Vagina (tissue), 2 donors: ENCODE results near the gene INSIG2. TPM values are rescaled to one million over a fixed set of nuclear protein-coding genes. Genes with fewer than 3 reads are reported as not detected.

Source experiments
- DNase-seq, 2 donors: peaks; one replicate each; pipeline ENCODE4 v3.0.0-alpha.2; 2017; ENCODE audit errors: extremely low spot score in 2 of 2
- H3K27ac ChIP-seq: fragments of 200-600 bp; sonication (generic); one replicate; pipeline ENCODE4 v1.5.1; 2019
- H3K27me3 ChIP-seq: fragments of 200-600 bp; sonication (generic); one replicate; pipeline ENCODE4 v1.5.1; 2019
- H3K36me3 ChIP-seq, 2 donors: fragments of 200-600 bp; sonication (generic); one replicate each; pipeline ENCODE4 v1.5.1; 2017 to 2019
- H3K4me1 ChIP-seq: fragments of 200-600 bp; sonication (generic); one replicate; pipeline ENCODE4 v1.5.1; 2019
- H3K4me3 ChIP-seq, 2 donors: fragments of 200-600 bp; sonication (generic); 1 replicate in 1 of 2; 2 replicates in 1 of 2; pipeline ENCODE4 v1.5.1; 2016 to 2019
- H3K9me3 ChIP-seq: fragments of 200-600 bp; sonication (generic); one replicate; pipeline ENCODE4 v1.5.1; 2019
- POLR2A ChIP-seq, 2 donors: fragments of 450-650 bp; IDR thresholded peaks; one replicate each; pipeline ENCODE4 v1.6.1; 2017; ENCODE audit warnings: antibody characterized with exemption in 2 of 2, mild to moderate bottlenecking in 2 of 2, moderate library complexity in 2 of 2
- POLR2AphosphoS5 ChIP-seq, 2 donors: sonication (generic); formaldehyde crosslinking; IDR thresholded peaks; one replicate each; pipeline ENCODE4 v1.9.0; 2017; ENCODE audit warnings: antibody characterized with exemption in 2 of 2, mild to moderate bottlenecking in 2 of 2, low read depth in 1 of 2; ENCODE audit not compliant: insufficient read depth in 1 of 2
- intact Hi-C: fragments of 100-400 bp; cut with DNase I; formaldehyde crosslinking; loops from one replicate; pipeline ENCODE4 v1.15.1; 2023
- total RNA-seq: library from RNA; depleted of rRNA; stranded (reverse); fragments of >200 nt; gene quantifications from one replicate; pipeline ENCODE4 v1.2.3, GENCODE V29; 2016
- TF ChIP-seq, protein P1 (sequence below), 3 experiments: fragments of 450-650 bp in 2 of 3; fragments of 200-600 bp in 1 of 3; sonication (generic) in 1 of 3; IDR thresholded peaks; one replicate each; pipeline ENCODE4 v1.5.1; 2017 to 2019; ENCODE audit warnings: antibody characterized with exemption in 3 of 3, mild to moderate bottlenecking in 2 of 3, moderate library complexity in 2 of 3

The INSIG2 gene
- total RNA-seq, 1 donor from 2014 or later = 9.8 TPM

DNA sequence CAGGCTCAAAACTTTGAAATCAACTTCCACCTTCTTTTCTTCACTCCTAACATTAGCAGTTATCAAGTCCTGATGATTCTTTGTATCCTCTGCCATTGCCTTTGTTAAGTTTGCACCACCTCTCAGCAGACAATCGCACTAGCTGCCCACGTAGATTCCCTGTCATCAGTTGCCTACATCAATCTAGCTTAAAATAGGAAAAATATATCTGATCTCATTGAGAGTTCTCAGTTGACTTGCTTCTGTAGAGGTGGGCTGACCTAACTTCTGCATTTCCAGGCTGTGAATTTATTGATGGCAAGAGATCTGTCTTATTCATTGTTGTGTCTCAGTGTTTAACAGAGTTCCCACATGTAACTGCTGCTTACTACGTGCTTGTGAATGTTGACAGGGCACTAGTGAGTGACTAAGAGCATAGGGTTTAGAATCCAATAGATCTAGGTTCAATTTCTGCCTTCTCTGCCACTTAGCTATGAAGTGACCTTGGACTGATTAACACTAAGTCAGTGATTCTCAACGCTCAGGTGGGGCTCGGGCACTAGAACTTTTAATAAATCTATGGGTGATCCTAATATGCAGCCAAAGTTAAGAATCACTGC, 3.7 kb upstream of the INSIG2 start:
- intact Hi-C loops = no loop called here
- no peaks in the 10 kb centered on the region for H3K36me3 ChIP-seq
- TF ChIP-seq, protein P1, sequence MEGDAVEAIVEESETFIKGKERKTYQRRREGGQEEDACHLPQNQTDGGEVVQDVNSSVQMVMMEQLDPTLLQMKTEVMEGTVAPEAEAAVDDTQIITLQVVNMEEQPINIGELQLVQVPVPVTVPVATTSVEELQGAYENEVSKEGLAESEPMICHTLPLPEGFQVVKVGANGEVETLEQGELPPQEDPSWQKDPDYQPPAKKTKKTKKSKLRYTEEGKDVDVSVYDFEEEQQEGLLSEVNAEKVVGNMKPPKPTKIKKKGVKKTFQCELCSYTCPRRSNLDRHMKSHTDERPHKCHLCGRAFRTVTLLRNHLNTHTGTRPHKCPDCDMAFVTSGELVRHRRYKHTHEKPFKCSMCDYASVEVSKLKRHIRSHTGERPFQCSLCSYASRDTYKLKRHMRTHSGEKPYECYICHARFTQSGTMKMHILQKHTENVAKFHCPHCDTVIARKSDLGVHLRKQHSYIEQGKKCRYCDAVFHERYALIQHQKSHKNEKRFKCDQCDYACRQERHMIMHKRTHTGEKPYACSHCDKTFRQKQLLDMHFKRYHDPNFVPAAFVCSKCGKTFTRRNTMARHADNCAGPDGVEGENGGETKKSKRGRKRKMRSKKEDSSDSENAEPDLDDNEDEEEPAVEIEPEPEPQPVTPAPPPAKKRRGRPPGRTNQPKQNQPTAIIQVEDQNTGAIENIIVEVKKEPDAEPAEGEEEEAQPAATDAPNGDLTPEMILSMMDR (IDR thresholded peaks at IDR 0.05) = no peak
- no peak for TF ChIP-seq POLR2A (IDR thresholded peaks at IDR 0.05)
- no peak for TF ChIP-seq POLR2AphosphoS5 (IDR thresholded peaks at IDR 0.05; ENCODE audit: insufficient read depth in 1 of 2, low read depth in 1 of 2)
- no peaks in the 10 kb centered on the region for H3K9me3 ChIP-seq
- peaks cover 8% of the 10 kb centered on the region for H3K4me1 ChIP-seq
- H3K4me3 ChIP-seq = no peak overlapping the region
- H3K27me3 ChIP-seq = no peaks in the 10 kb centered on the region
- DNase-seq = no peak
- no peak overlapping the region for H3K27ac ChIP-seq

DNA sequence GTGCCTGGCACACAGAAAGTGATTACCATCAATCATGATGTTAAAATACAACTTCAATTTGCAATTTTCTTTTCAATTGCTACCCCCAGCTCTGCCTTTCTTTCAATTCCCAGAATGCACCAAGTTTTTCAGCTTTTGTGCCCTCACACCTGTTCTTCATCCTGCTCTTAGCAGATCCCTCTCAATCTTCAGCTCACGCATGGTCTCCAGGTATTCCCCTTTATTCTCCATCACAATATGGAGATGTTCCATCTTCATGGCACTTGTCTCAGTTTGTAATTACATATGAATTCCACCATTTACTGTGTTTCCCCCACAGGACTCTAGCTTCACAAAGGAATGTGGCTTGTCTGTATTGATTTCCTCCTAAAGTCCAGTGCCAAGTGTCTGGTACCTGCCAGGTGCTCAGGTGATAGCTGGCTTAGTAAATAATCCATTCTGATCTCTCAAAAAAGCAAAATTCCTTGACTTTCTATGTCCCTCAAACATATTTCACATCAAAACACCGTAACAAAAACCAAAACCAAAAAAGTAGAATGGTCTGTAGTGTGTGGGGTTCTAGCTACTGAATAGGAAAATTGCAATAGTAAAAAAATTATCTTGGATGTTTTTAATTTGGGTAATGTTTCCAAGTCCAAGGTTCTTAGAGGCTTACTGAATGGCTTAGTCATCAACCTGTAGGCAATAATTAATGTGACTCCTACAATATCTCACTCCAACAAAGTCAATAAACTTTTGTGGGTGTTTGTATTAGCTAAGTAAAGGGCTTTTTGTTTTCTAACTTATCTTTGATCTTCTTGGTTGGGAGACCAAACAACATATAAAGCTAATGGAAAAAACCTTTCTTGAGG, 2.9 kb upstream of the INSIG2 start:
- no peak for DNase-seq
- peaks cover 13% of the 10 kb centered on the region for H3K4me1 ChIP-seq
- no peak overlapping the region for H3K4me3 ChIP-seq
- intact Hi-C loops = no loop called here
- no peaks in the 10 kb centered on the region for H3K36me3 ChIP-seq
- no peaks in the 10 kb centered on the region for H3K9me3 ChIP-seq
- no peak overlapping the region for H3K27ac ChIP-seq
- TF ChIP-seq, protein P1 (IDR thresholded peaks at IDR 0.05) = no peak
- no peaks in the 10 kb centered on the region for H3K27me3 ChIP-seq

DNA sequence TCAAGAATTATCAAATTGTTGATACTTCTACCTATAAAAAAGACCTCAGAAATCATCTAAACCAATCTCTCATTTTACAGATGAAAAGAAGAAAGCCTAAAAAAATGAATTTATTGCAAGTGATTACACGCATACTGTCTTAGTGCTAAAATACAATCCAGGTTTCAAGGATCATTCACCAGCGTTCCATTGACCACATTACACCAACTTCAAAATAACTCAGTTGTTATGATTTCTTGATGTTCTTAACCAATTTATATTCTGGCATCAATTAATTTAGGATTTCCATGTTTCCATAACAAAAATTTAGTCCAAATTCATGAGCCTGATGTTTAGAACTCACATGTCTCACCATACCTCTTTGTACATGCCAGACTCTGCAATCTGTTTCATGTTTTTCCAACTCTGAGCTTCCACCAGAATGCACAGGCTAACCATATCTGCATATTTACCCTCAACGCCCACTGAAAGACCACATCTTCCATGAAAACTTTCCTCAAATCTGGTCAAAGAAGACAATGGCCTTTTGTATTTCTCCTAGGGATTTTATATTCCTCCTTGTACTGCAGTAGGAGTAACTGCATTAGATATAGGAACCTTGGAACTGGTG, 2.1 kb upstream of the INSIG2 start:
- H3K36me3 ChIP-seq = no peaks in the 10 kb centered on the region
- no peaks in the 10 kb centered on the region for H3K27me3 ChIP-seq
- H3K27ac ChIP-seq = no peak overlapping the region
- TF ChIP-seq, protein P1 (IDR thresholded peaks at IDR 0.05) = no peak
- no peak for TF ChIP-seq POLR2AphosphoS5 (IDR thresholded peaks at IDR 0.05; ENCODE audit: insufficient read depth in 1 of 2, low read depth in 1 of 2)
- no peak for TF ChIP-seq POLR2A (IDR thresholded peaks at IDR 0.05)
- DNase-seq = no peak
- intact Hi-C loops = no loop called here
- H3K4me1 ChIP-seq = peaks cover 13% of the 10 kb centered on the region
- no peaks in the 10 kb centered on the region for H3K9me3 ChIP-seq
- no peak overlapping the region for H3K4me3 ChIP-seq

DNA sequence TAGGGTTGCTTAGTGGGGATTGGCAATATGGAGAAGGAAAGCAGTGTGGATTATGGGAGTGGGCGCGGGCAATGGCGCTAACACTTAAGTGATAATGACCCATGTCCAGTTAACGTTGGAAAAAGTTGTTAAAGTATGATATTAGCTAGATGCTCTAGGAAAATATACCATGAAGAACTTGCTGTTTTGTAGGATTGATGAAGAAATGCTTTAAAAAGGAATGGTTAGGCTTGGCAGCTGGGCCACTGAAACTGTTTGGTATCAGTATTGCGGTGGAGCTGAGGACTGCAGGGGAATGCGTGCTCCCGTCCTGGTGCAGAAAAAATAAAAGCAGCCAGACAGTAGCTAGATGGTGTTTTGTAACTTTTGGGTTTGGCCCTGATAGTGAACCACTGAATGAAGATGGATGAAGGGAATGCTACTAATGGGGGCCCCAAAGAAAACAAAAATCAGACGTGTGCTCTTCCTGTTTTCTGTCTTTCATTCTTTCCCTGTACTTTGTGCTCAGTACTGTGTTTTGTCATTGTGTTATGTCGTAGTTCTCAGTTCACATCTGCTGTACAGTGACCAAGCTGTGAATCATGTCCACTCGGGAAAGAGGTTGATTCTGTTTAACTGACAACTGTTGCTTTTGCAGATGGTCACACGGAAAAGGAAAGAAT, 999 bp downstream of the INSIG2 start:
- Histone ChIP-seq H3K9me3 (no peaks in the 10 kb centered on the region), H3K36me3 (no peaks in the 10 kb centered on the region), H3K4me3 (peak overlapping the region; percentile 68 to 88), H3K4me1 (peaks cover 13% of the 10 kb centered on the region), H3K27ac (peak overlapping the region; percentile 68), H3K27me3 (no peaks in the 10 kb centered on the region)
- intact Hi-C loops = no loop called here
- DNase-seq = no peak
- TF ChIP-seq, protein P1 (IDR thresholded peaks at IDR 0.05) = no peak
- no peak for TF ChIP-seq POLR2AphosphoS5 (IDR thresholded peaks at IDR 0.05; ENCODE audit: insufficient read depth in 1 of 2, low read depth in 1 of 2)
- TF ChIP-seq POLR2A (IDR thresholded peaks at IDR 0.05) = no peak
